ENCODE measurements around the gene STX3. TPM values are rescaled to one million over a fixed set of nuclear protein-coding genes. Genes with fewer than 3 reads are reported as not detected.

The STX3 gene
- total RNA-seq, 4 donors from 2014 or later = 16.6 to 27.1 (median 24.6) TPM

GRCh38 chr11:59801160-59801706 is 46.1 kb downstream of the STX3 start:
- no peak overlapping the region for H3K27ac ChIP-seq
- no peak overlapping the region for H3K4me3 ChIP-seq
- no peaks in the 10 kb centered on the region for H3K9me3 ChIP-seq
- peaks cover 0 to 75% of the 10 kb centered on the region in 2 donors for H3K36me3 ChIP-seq
- no peaks in the 10 kb centered on the region for H3K27me3 ChIP-seq
- peaks cover 0 to 6% (median 0%) of the 10 kb centered on the region in 3 donors for H3K4me1 ChIP-seq
- 14 to 22% methylated on average over 1 to 2 of the region's 2 CpGs for WGBS, 2 donors (ENCODE audit: low coverage in 1 of 2)
- ATAC-seq = no peak
- TF ChIP-seq EP300 (IDR thresholded peaks at IDR 0.05) = no peak
- TF ChIP-seq POLR2A (IDR thresholded peaks at IDR 0.05) = no peak
- TF ChIP-seq CTCF (IDR thresholded peaks at IDR 0.05) = no peak
- no peak for TF ChIP-seq POLR2AphosphoS5 (IDR thresholded peaks at IDR 0.05)

- peak; percentile 69 for ATAC-seq
- Histone ChIP-seq H3K27me3 (no peaks in the 10 kb centered on the region), H3K9me3 (no peaks in the 10 kb centered on the region), H3K36me3 (peaks cover 0 to 75% of the 10 kb centered on the region in 2 donors), H3K4me3 (no peak overlapping the region), H3K4me1 (peaks cover 0 to 6% (median 0%) of the 10 kb centered on the region in 3 donors), H3K27ac (peak overlapping the region in 1 of 4 donors; percentile 44)
- TF ChIP-seq POLR2A (IDR thresholded peaks at IDR 0.05) (no peak), EP300 (IDR thresholded peaks at IDR 0.05) (no peak), CTCF (IDR thresholded peaks at IDR 0.05) (no peak), POLR2AphosphoS5 (IDR thresholded peaks at IDR 0.05) (no peak)
- WGBS, 2 donors (ENCODE audit: low coverage in 1 of 2) = 0 to 48% methylated on average over 1 to 3 of the region's 5 CpGs
Measured at GRCh38 chr11:59801981-59802638, 46.9 kb downstream of the STX3 start.

- peak overlapping the region in 1 of 4 donors; percentile 44 for H3K27ac ChIP-seq
- ATAC-seq = peak; percentile 72
Measured at GRCh38 chr11:59802639-59803176, 47.5 kb downstream of the STX3 start.

GRCh38 chr11:59804061-59804460 is 48.9 kb downstream of the STX3 start:
- no peaks in the 10 kb centered on the region for H3K9me3 ChIP-seq
- no peak overlapping the region for H3K27ac ChIP-seq
- no peak overlapping the region for H3K4me3 ChIP-seq
- TF ChIP-seq POLR2A (IDR thresholded peaks at IDR 0.05) = no peak
- no peak for TF ChIP-seq EP300 (IDR thresholded peaks at IDR 0.05)
- no peak for TF ChIP-seq CTCF (IDR thresholded peaks at IDR 0.05)
- TF ChIP-seq POLR2AphosphoS5 (IDR thresholded peaks at IDR 0.05) = no peak
- peaks cover 0 to 6% (median 0%) of the 10 kb centered on the region in 3 donors for H3K4me1 ChIP-seq
- peaks cover 0 to 75% of the 10 kb centered on the region in 2 donors for H3K36me3 ChIP-seq
- 76 to 80% methylated on average over 1 to 2 of the region's 2 CpGs for WGBS, 2 donors (ENCODE audit: low coverage in 1 of 2)
- no peaks in the 10 kb centered on the region for H3K27me3 ChIP-seq
- no peak for ATAC-seq

More at GRCh38 chr11:59802639-59803176, 47.5 kb downstream of the STX3 start:
- WGBS, 2 donors (ENCODE audit: low coverage in 1 of 2) = 33 to 48% methylated on average over 3 to 4 of the region's 4 CpGs
- TF ChIP-seq POLR2AphosphoS5 (IDR thresholded peaks at IDR 0.05) = no peak
- peak; percentile 38 to 77 (median 68) for TF ChIP-seq CTCF (IDR thresholded peaks at IDR 0.05)
- no peak for TF ChIP-seq EP300 (IDR thresholded peaks at IDR 0.05)
- TF ChIP-seq POLR2A (IDR thresholded peaks at IDR 0.05) = no peak
- Histone ChIP-seq H3K36me3 (peaks cover 0 to 75% of the 10 kb centered on the region in 2 donors), H3K27me3 (no peaks in the 10 kb centered on the region), H3K4me3 (no peak overlapping the region), H3K4me1 (peaks cover 0 to 6% (median 0%) of the 10 kb centered on the region in 3 donors), H3K9me3 (no peaks in the 10 kb centered on the region)

Measured in gastroesophageal sphincter (tissue), 4 donors.